RWPE2 (cell line): ENCODE data around the gene TCTN1.
A peak's percentile ranks its signal among the peaks of the same experiment; 100 is the strongest.

Experiments used
- ATAC-seq: fragments of 200-7000 bp; cut with Tn5 transposase; 3 replicates; pipeline ENCODE4 v1.9.1; 2021; ENCODE audit warnings: low read depth
- DNase-seq: peaks from one replicate; pipeline ENCODE4 v3.0.0-alpha.2; 2020; ENCODE audit warnings: low spot score
- H3K27ac ChIP-seq: fragments of 450-650 bp; 2 replicates; pipeline ENCODE4 v1.5.1; 2017; ENCODE audit warnings: mild to moderate bottlenecking; ENCODE audit not compliant: poor library complexity, severe bottlenecking
- H3K27me3 ChIP-seq: fragments of 250-450 bp; sonication (Bioruptor Pico); 2 replicates; pipeline ENCODE4 v1.5.1; 2021; ENCODE audit warnings: mild to moderate bottlenecking, moderate library complexity; ENCODE audit not compliant: insufficient read depth, poor library complexity, severe bottlenecking
- H3K36me3 ChIP-seq: fragments of 250-450 bp; sonication (Bioruptor Pico); 2 replicates; pipeline ENCODE4 v1.5.1; 2020; ENCODE audit warnings: low read depth, mild to moderate bottlenecking, moderate library complexity
- H3K4me1 ChIP-seq: fragments of 250-450 bp; sonication (Bioruptor Pico); 2 replicates; pipeline ENCODE4 v1.5.1; 2021; ENCODE audit warnings: mild to moderate bottlenecking, moderate library complexity; ENCODE audit not compliant: insufficient read depth, poor library complexity, severe bottlenecking
- H3K4me3 ChIP-seq: fragments of 250-450 bp; sonication (Bioruptor Pico); 2 replicates; pipeline ENCODE4 v1.5.1; 2021; ENCODE audit warnings: mild to moderate bottlenecking, moderate library complexity; ENCODE audit not compliant: severe bottlenecking
- H3K9me3 ChIP-seq: fragments of 250-450 bp; sonication (Bioruptor Pico); 2 replicates; pipeline ENCODE4 v1.5.1; 2021; ENCODE audit warnings: mild to moderate bottlenecking, moderate library complexity; ENCODE audit not compliant: severe bottlenecking
- CTCF ChIP-seq: fragments of 450-650 bp; IDR thresholded peaks from one replicate; pipeline ENCODE4 v1.5.1; 2017; ENCODE audit warnings: mild to moderate bottlenecking, moderate library complexity; ENCODE audit not compliant: poor library complexity, severe bottlenecking

The TCTN1 gene

GRCh38 chr12:110613071-110613770 is 708 bp upstream of the TCTN1 start:
- no peak overlapping the region for H3K27ac ChIP-seq
- TF ChIP-seq CTCF, result no peak
- peaks cover 6% of the 10 kb centered on the region for H3K4me1 ChIP-seq
- H3K9me3 ChIP-seq, result no peaks in the 10 kb centered on the region
- peak overlapping the region; percentile 48 for H3K4me3 ChIP-seq
- no peaks in the 10 kb centered on the region for H3K36me3 ChIP-seq
- H3K27me3 ChIP-seq, result no peaks in the 10 kb centered on the region
- ATAC-seq, result no peak
- DNase-seq, result no peak

- Histone ChIP-seq H3K4me3 (no peak overlapping the region), H3K9me3 (no peaks in the 10 kb centered on the region), H3K27ac (no peak overlapping the region), H3K27me3 (no peaks in the 10 kb centered on the region), H3K36me3 (no peaks in the 10 kb centered on the region), H3K4me1 (peaks cover 6% of the 10 kb centered on the region)
- no peak for TF ChIP-seq CTCF
- DNase-seq (no peak), ATAC-seq (no peak)
These were observed 1.2 kb downstream of the TCTN1 start for GRCh38 chr12:110615171-110615570.

GRCh38 chr12:110616471-110617115 is 2.7 kb downstream of the TCTN1 start:
- Histone ChIP-seq H3K4me1 (peaks cover 6% of the 10 kb centered on the region), H3K27ac (no peak overlapping the region), H3K9me3 (no peaks in the 10 kb centered on the region), H3K4me3 (no peak overlapping the region), H3K36me3 (no peaks in the 10 kb centered on the region), H3K27me3 (no peaks in the 10 kb centered on the region)
- ATAC-seq, result no peak
- no peak for TF ChIP-seq CTCF
- DNase-seq, result no peak

GRCh38 chr12:110619534-110619953 is 5.6 kb downstream of the TCTN1 start:
- no peak overlapping the region for H3K27ac ChIP-seq
- no peak for DNase-seq
- H3K27me3 ChIP-seq, result no peaks in the 10 kb centered on the region

More at GRCh38 chr12:110619534-110619953, 5.6 kb downstream of the TCTN1 start:
- Histone ChIP-seq H3K9me3 (no peaks in the 10 kb centered on the region), H3K36me3 (no peaks in the 10 kb centered on the region), H3K4me3 (no peak overlapping the region), H3K4me1 (peaks cover 6% of the 10 kb centered on the region)
- no peak for TF ChIP-seq CTCF
- ATAC-seq, result no peak
